ENCODE data around the gene PTGR2. TPM values are rescaled to one million over a fixed set of nuclear protein-coding genes. Genes with fewer than 3 reads are reported as not detected.

PTGR2 gene
- total RNA-seq, 1 donor from 2014 or later = 3.6 TPM

DNA sequence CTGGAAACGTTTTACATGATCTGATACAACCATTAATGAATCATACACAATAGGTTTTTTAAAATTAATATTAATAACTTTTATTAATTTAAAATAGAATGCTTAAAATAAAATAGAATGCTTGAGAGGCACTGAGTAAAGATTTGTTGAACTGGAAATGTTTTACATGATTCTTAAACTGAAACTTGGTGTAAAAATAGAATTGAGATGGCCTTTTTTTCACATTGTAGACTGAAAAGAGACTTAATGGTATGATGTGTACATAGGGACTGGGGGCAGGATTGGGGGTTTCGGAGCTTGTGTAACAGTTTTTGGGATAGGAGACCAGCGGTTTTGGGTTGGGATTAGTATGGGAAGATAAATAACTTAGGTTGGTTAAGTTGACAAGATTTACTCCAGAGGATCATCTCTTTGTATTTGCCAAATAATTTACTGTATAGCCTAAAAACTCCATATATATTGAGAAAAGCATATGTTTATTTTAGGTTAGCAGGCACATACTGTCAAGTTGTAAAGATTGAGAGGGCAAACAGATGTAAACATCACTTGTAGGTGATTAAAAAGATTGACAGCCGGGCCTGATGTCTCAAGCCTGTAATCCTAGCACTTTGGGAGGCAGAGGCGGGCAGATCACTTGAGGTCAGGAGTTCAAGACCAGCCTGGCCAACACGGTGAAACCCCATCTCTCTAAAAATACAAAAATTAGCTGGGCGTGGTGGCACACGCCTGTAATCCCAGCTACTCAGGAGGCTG, 33.0 kb downstream of the PTGR2 start:
- TF ChIP-seq, protein P1, sequence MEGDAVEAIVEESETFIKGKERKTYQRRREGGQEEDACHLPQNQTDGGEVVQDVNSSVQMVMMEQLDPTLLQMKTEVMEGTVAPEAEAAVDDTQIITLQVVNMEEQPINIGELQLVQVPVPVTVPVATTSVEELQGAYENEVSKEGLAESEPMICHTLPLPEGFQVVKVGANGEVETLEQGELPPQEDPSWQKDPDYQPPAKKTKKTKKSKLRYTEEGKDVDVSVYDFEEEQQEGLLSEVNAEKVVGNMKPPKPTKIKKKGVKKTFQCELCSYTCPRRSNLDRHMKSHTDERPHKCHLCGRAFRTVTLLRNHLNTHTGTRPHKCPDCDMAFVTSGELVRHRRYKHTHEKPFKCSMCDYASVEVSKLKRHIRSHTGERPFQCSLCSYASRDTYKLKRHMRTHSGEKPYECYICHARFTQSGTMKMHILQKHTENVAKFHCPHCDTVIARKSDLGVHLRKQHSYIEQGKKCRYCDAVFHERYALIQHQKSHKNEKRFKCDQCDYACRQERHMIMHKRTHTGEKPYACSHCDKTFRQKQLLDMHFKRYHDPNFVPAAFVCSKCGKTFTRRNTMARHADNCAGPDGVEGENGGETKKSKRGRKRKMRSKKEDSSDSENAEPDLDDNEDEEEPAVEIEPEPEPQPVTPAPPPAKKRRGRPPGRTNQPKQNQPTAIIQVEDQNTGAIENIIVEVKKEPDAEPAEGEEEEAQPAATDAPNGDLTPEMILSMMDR (IDR thresholded peaks at IDR 0.05; ENCODE audit: unreplicated experiment) = no peak
- H3K4me3 Mint-ChIP-seq (ENCODE audit: unreplicated experiment) = peak overlapping the region; percentile 37
- H3K36me3 Mint-ChIP-seq (ENCODE audit: low read depth, unreplicated experiment) = no peaks in the 10 kb centered on the region
- no peak for DNase-seq (ENCODE audit: low spot score)
- H3K27ac Mint-ChIP-seq (ENCODE audit: unreplicated experiment) = no peak overlapping the region
- no peaks in the 10 kb centered on the region for H3K9me3 Mint-ChIP-seq (ENCODE audit: unreplicated experiment)
- peaks cover 21% of the 10 kb centered on the region for H3K4me1 Mint-ChIP-seq (ENCODE audit: unreplicated experiment)
- peaks cover 1% of the 10 kb centered on the region for H3K27me3 Mint-ChIP-seq (ENCODE audit: unreplicated experiment)

DNA sequence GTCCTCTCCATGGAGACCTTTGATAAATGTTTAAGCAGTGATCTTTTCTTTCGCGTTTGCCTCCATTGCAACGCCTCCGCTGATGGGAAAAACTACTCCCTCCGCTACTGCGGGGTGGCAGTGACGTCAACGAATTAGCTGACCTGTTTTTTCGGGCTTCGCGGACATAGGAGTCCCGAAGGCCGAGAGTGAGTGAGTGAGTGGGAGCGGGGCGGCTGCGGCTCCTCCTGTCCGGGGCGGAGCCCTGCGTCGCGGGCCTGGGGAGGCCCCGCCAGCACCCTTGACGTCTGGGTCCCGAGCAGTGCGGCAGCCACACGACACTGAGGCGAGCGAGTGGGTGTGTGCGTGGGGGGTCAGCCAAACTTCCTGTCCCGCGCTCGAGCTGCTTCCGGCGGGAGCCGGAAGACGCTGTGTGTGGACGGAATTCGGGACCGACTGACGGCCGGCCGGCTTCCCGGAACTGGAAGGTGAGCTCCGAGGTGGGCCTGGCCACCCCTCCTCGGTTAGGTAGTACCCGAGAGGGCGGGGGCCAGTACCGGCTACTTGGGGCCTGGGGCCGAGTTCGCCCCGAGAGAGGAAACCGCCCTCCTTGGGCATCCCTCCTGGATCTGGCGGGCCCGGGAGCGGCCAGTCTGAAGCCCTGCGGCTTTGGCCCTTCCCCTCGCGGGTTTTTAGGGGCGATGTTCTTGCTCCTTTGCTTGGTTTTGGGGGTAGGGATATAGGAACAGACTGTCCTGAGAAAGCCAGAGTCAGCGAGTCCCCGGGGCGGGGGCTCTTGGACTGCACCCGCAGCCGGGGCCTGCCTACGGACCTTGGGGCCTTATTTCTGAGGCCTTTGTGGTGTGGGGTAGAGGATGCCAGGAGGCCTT, 35.1 kb downstream of the PTGR2 start, which contains the start of gene ZNF410:
TSS of gene ZNF410 (plus strand) at position 411 of the 869 bp plus-strand sequence. CDS start 5,317 bp downstream, outside the sequence.
- Mint-ChIP-seq H3K36me3 (ENCODE audit: low read depth, unreplicated experiment) (no peaks in the 10 kb centered on the region), H3K27ac (ENCODE audit: unreplicated experiment) (peak within 1 kb of the TSS; percentile 95), H3K27me3 (ENCODE audit: unreplicated experiment) (peaks cover 1% of the 10 kb centered on the region), H3K4me1 (ENCODE audit: unreplicated experiment) (peaks cover 21% of the 10 kb centered on the region), H3K4me3 (ENCODE audit: unreplicated experiment) (peak within 1 kb of the TSS; percentile 96), H3K9me3 (ENCODE audit: unreplicated experiment) (no peaks in the 10 kb centered on the region)
- DNase-seq (ENCODE audit: low spot score) = peak; percentile 80
- TF ChIP-seq, protein P1 (IDR thresholded peaks at IDR 0.05; ENCODE audit: unreplicated experiment) = no peak

DNA sequence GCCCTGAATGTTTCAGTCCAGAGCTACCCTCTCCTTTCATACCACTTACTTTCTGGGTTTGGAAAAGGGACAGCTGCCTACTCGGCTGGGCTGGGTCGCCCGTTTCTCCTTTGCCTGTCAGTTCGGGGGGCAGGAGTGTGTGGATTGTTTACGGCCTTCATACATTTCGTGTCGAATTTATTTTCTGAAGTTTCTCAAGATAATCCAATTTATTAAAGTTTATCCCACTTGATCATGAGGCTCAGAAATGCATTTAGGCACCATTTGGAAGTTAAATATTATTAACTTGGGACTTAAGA, 35.6 kb downstream of the PTGR2 start:
- Mint-ChIP-seq H3K27ac (ENCODE audit: unreplicated experiment) (peak overlapping the region; percentile 95), H3K36me3 (ENCODE audit: low read depth, unreplicated experiment) (no peaks in the 10 kb centered on the region), H3K4me1 (ENCODE audit: unreplicated experiment) (peaks cover 21% of the 10 kb centered on the region), H3K9me3 (ENCODE audit: unreplicated experiment) (no peaks in the 10 kb centered on the region), H3K4me3 (ENCODE audit: unreplicated experiment) (peak overlapping the region; percentile 96), H3K27me3 (ENCODE audit: unreplicated experiment) (peaks cover 1% of the 10 kb centered on the region)
- TF ChIP-seq, protein P1 (IDR thresholded peaks at IDR 0.05; ENCODE audit: unreplicated experiment) = no peak
- no peak for DNase-seq (ENCODE audit: low spot score)

DNA sequence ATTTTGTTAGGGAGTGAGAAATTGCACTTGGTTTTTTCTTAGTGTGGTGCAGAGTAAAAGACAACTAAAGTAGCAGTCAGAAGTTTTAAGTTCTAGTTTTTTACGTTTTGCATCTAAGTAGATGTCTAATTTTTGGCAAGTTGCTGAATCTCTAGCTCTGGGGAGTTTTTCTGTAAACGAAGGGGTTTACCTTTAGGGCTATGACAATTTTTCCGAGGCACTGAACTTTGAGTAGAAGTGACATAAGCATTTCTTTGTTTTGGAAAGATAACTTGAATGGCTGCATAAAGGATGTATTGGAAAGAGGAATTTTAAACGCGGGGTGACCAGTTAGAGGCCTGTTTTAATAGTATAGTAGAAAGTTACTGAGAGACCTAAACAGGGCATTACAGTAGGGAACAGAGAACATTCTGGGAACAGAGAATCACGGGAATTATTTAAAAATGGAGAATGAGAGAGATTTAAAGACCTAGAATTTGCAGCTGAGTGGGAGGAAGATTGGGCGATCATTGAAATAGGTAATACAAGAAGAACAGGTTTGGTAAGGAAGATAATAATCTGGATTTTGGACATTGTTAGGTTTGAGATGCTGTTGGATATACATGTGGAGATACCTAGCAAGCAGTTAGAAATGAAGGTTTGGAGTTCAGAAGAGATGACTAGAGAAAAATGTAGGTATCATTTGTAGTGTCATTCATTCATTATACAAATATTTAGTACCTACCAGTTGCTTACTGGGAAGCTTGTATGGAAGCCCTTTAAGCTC, 36.2 kb downstream of the PTGR2 start:
- H3K9me3 Mint-ChIP-seq (ENCODE audit: unreplicated experiment) = no peaks in the 10 kb centered on the region
- peaks cover 1% of the 10 kb centered on the region for H3K27me3 Mint-ChIP-seq (ENCODE audit: unreplicated experiment)

More for the DNA sequence above, 36.2 kb downstream of the PTGR2 start:
- peak overlapping the region; percentile 95 for H3K27ac Mint-ChIP-seq (ENCODE audit: unreplicated experiment)
- TF ChIP-seq, protein P1 (IDR thresholded peaks at IDR 0.05; ENCODE audit: unreplicated experiment) = no peak
- no peaks in the 10 kb centered on the region for H3K36me3 Mint-ChIP-seq (ENCODE audit: low read depth, unreplicated experiment)
- H3K4me3 Mint-ChIP-seq (ENCODE audit: unreplicated experiment) = peak overlapping the region; percentile 96
- H3K4me1 Mint-ChIP-seq (ENCODE audit: unreplicated experiment) = peaks cover 21% of the 10 kb centered on the region
- DNase-seq (ENCODE audit: low spot score) = no peak
